A204.1 (cell line): Measurements from ENCODE around the gene GNAL.

ENCODE experiments used
- FAIRE-seq: peaks from 2 replicates; lab custom pipeline; 2012; peaks lifted over from hg19 to GRCh38; lab: Jason Lieb, UNC

GNAL gene

GRCh38 chr18:11724781-11725180 lies 35.7 kb downstream of the GNAL start:
- FAIRE-seq, result no peak

- no peak for FAIRE-seq
These were observed 37.5 kb downstream of the GNAL start for GRCh38 chr18:11726556-11726955.

- no peak for FAIRE-seq
These were observed 39.2 kb downstream of the GNAL start for GRCh38 chr18:11728249-11728648.

GRCh38 chr18:11729556-11729955 lies 40.5 kb downstream of the GNAL start:
- FAIRE-seq, result no peak

- FAIRE-seq, result no peak
These were observed 44.0 kb downstream of the GNAL start for GRCh38 chr18:11733031-11733430.

GRCh38 chr18:11736656-11737055 lies 47.6 kb downstream of the GNAL start:
- no peak for FAIRE-seq

GRCh38 chr18:11739893-11740292 lies 50.8 kb downstream of the GNAL start:
- FAIRE-seq, result no peak

- no peak for FAIRE-seq
These were observed 51.4 kb downstream of the GNAL start for GRCh38 chr18:11740461-11740860.

- FAIRE-seq, result no peak
These were observed 52.6 kb downstream of the GNAL start for GRCh38 chr18:11741505-11742145.

GRCh38 chr18:11745521-11745920 lies 56.5 kb downstream of the GNAL start:
- no peak for FAIRE-seq

GRCh38 chr18:11747286-11747685 lies 58.2 kb downstream of the GNAL start:
- no peak for FAIRE-seq

GRCh38 chr18:11747731-11748130 lies 58.7 kb downstream of the GNAL start:
- FAIRE-seq, result no peak

GRCh38 chr18:11749305-11749704 lies 60.2 kb downstream of the GNAL start:
- FAIRE-seq, result no peak

- no peak for FAIRE-seq
These were observed 61.1 kb downstream of the GNAL start for GRCh38 chr18:11750171-11750570.

- no peak for FAIRE-seq
These were observed 61.7 kb downstream of the GNAL start for GRCh38 chr18:11750581-11751310.

GRCh38 chr18:11751341-11752115 lies 62.5 kb downstream of the GNAL start:
- no peak for FAIRE-seq

- no peak for FAIRE-seq
These were observed 63.2 kb downstream of the GNAL start for GRCh38 chr18:11752116-11752911.

- FAIRE-seq, result no peak
These were observed 65.9 kb downstream of the GNAL start for GRCh38 chr18:11754979-11755378.

- FAIRE-seq, result no peak
These were observed 68.1 kb downstream of the GNAL start for GRCh38 chr18:11757084-11757590.

- FAIRE-seq, result no peak
These were observed 70.4 kb downstream of the GNAL start for GRCh38 chr18:11759456-11759855.

- no peak for FAIRE-seq
These were observed 71.6 kb downstream of the GNAL start for GRCh38 chr18:11760498-11761167.

GRCh38 chr18:11761553-11761952 lies 72.5 kb downstream of the GNAL start:
- no peak for FAIRE-seq
